HepG2 (cell line): ENCODE results near the gene SDC3. TPM values are rescaled to one million over a fixed set of nuclear protein-coding genes. Genes with fewer than 3 reads are reported as not detected.
A peak's percentile ranks its signal among the peaks of the same experiment; 100 is the strongest.

ENCODE experiments used
- ATAC-seq: fragments of 200-7000 bp; cut with Tn5 transposase; 3 replicates; pipeline ENCODE4 v1.9.1; 2020; ENCODE audit warnings: mild to moderate bottlenecking, moderate library complexity
- BruUV-seq: library from RNA; stranded (reverse); fragments of 400-500 nt; replicated peaks from 2 replicates; lab custom pipeline; 2021; lab: Mats Ljungman, UMichigan
- CTCF ChIA-PET: fragments of 300-600 bp; formaldehyde crosslinking; extraction: SDS; loops from one replicate; lab custom pipeline; 2021; ENCODE audit warnings: low total read pairs, inconsistent platforms, low intra/inter-chr PET ratio; lab: Yijun Ruan, JAX
- POLR2A ChIA-PET: fragments of 350-600 bp; sonication (Branson Sonifier 250); formaldehyde crosslinking; loops from one replicate; lab custom pipeline; 2020; ENCODE audit warnings: antibody characterized with exemption, inconsistent platforms; lab: Yijun Ruan, JAX
- DNase-seq: peaks from one replicate; pipeline ENCODE4 v3.0.0-alpha.2; 2015; ENCODE audit warnings: low spot score
- FAIRE-seq: peaks from 3 replicates; lab custom pipeline; 2011; peaks lifted over from hg19 to GRCh38; lab: Jason Lieb, UNC
- H2AFZ ChIP-seq: one replicate; pipeline ENCODE4 v1.6.1; 2011; ENCODE audit warnings: low read length, inconsistent platforms
- H3K27ac ChIP-seq: fragments of 300-600 bp; 3 replicates; pipeline ENCODE4 v1.8.0; 2011; ENCODE audit warnings: mixed run types, mild to moderate bottlenecking, mixed read lengths, low read length, inconsistent platforms; ENCODE audit not compliant: insufficient read depth; ENCODE audit errors: extremely low read length
- H3K27me3 ChIP-seq, 2 experiments: fragments of 200-600 bp in 1 of 2; 2 replicates in 1 of 2; 3 replicates in 1 of 2; pipeline versions ENCODE4 v1.6.0 to v1.8.0; 2011; ENCODE audit warnings: low read length in 2 of 2, mild to moderate bottlenecking in 2 of 2, moderate library complexity in 2 of 2, inconsistent platforms in 1 of 2; ENCODE audit not compliant: insufficient read depth in 2 of 2, control insufficient read depth in 1 of 2
- H3K36me3 ChIP-seq, 2 experiments: fragments of 200-600 bp in 1 of 2; replicated peaks in 1 of 2; 2 replicates in 1 of 2; 3 replicates in 1 of 2; pipeline versions ENCODE4 v1.5.1 to v1.8.0; 2011; ENCODE audit warnings: low read length in 2 of 2, inconsistent platforms in 1 of 2; ENCODE audit not compliant: insufficient read depth in 2 of 2, control insufficient read depth in 1 of 2
- H3K4me1 ChIP-seq: 2 replicates; pipeline ENCODE4 v1.5.1; 2012; ENCODE audit warnings: low read length, inconsistent platforms; ENCODE audit not compliant: insufficient read depth
- H3K4me2 ChIP-seq: 2 replicates; pipeline ENCODE4 v1.6.0; 2011; ENCODE audit warnings: low read depth, low read length, inconsistent platforms
- H3K4me3 ChIP-seq, 3 experiments: fragments of 200-600 bp in 1 of 3; sonication (generic), shearing (Covaris generic) in 1 of 3; replicated peaks in 1 of 3; 2 replicates each; pipeline ENCODE4 v1.5.1; 2011 to 2016; ENCODE audit warnings: low read length in 3 of 3, inconsistent platforms in 2 of 3, low read depth in 2 of 3, mild to moderate bottlenecking in 2 of 3, control low read depth in 1 of 3, mixed read lengths in 1 of 3; ENCODE audit not compliant: insufficient read depth in 1 of 3
- H3K79me2 ChIP-seq: one replicate; pipeline ENCODE4 v1.6.1; 2011; ENCODE audit warnings: low read length, inconsistent platforms; ENCODE audit not compliant: insufficient read depth
- H3K9ac ChIP-seq: 2 replicates; pipeline ENCODE4 v1.6.0; 2011; ENCODE audit warnings: mild to moderate bottlenecking, low read depth, low read length, inconsistent platforms; ENCODE audit not compliant: insufficient read depth
- H3K9me3 ChIP-seq: 2 replicates; pipeline ENCODE4 v1.5.1; 2012; ENCODE audit warnings: mild to moderate bottlenecking, low read length
- H4K20me1 ChIP-seq: 2 replicates; pipeline ENCODE4 v1.6.0; 2011; ENCODE audit warnings: inconsistent platforms, mild to moderate bottlenecking, low read length, moderate library complexity; ENCODE audit not compliant: insufficient read depth
- HNRNPLL ChIP-seq: fragments of 200-400 bp; formaldehyde crosslinking; IDR thresholded peaks from 2 replicates; pipeline ENCODE4 v1.6.1; 2017; ENCODE audit warnings: mild to moderate bottlenecking, low read depth, low read length; ENCODE audit not compliant: poor library complexity, severe bottlenecking
- HNRNPUL1 ChIP-seq: fragments of 200-400 bp; formaldehyde crosslinking; IDR thresholded peaks from 2 replicates; pipeline ENCODE4 v1.6.1; 2017; ENCODE audit warnings: low read depth, mild to moderate bottlenecking, low read length, moderate library complexity
- IRF9 ChIP-seq: sonication (generic); formaldehyde crosslinking; IDR thresholded peaks from 2 replicates; pipeline ENCODE4 v1.8.0; 2022; ENCODE audit warnings: missing genetic modification reagents, mild to moderate bottlenecking, borderline replicate concordance
- KLF6 ChIP-seq: IDR thresholded peaks from 2 replicates; pipeline ENCODE4 v1.8.0; 2016; ENCODE audit warnings: missing biosample characterization, missing genetic modification reagents
- NFRKB ChIP-seq: fragments of 450-650 bp; IDR thresholded peaks from 2 replicates; pipeline ENCODE4 v1.6.1; 2017
- SAP130 ChIP-seq: IDR thresholded peaks from 2 replicates; pipeline ENCODE4 v1.6.1; 2016; ENCODE audit warnings: low read depth
- SMYD3 ChIP-seq: sonication (generic); formaldehyde crosslinking; IDR thresholded peaks from 2 replicates; pipeline ENCODE4 v1.8.1; 2023; ENCODE audit warnings: mild to moderate bottlenecking, missing genetic modification reagents
- SYNCRIP ChIP-seq: fragments of 200-400 bp; formaldehyde crosslinking; IDR thresholded peaks from 2 replicates; pipeline ENCODE4 v1.6.1; 2018; ENCODE audit warnings: mild to moderate bottlenecking, low read depth, low read length; ENCODE audit not compliant: insufficient read depth
- THAP7 ChIP-seq: sonication (generic); formaldehyde crosslinking; IDR thresholded peaks from 2 replicates; pipeline ENCODE4 v1.8.1; 2023; ENCODE audit warnings: mild to moderate bottlenecking, missing genetic modification reagents
- THRA ChIP-seq: sonication (generic); formaldehyde crosslinking; IDR thresholded peaks from 2 replicates; pipeline ENCODE4 v1.4.0; 2020; ENCODE audit warnings: missing genetic modification reagents, borderline replicate concordance
- ZBTB8A ChIP-seq: sonication (generic); formaldehyde crosslinking; IDR thresholded peaks from 2 replicates; pipeline ENCODE4 v1.4.0; 2020; ENCODE audit warnings: mild to moderate bottlenecking, low read depth, missing genetic modification reagents, borderline replicate concordance
- ZNF256 ChIP-seq: sonication (generic); formaldehyde crosslinking; conservative IDR thresholded peaks from 2 replicates; pipeline ENCODE4 v1.4.0; 2020; ENCODE audit warnings: missing genetic modification reagents
- ZNF326 ChIP-seq: sonication (generic); formaldehyde crosslinking; IDR thresholded peaks from 2 replicates; pipeline ENCODE4 v1.4.0; 2020; ENCODE audit warnings: missing genetic modification reagents, borderline replicate concordance
- ZNF577 ChIP-seq: sonication (generic); formaldehyde crosslinking; IDR thresholded peaks from 2 replicates; pipeline ENCODE4 v1.4.0; 2020; ENCODE audit warnings: mild to moderate bottlenecking, low read depth, missing genetic modification reagents, borderline replicate concordance
- ZNF709 ChIP-seq: sonication (generic); formaldehyde crosslinking; IDR thresholded peaks from 2 replicates; pipeline ENCODE4 v1.5.0; 2020; ENCODE audit warnings: mild to moderate bottlenecking, missing genetic modification reagents
- ZNF746 ChIP-seq: sonication (generic); formaldehyde crosslinking; IDR thresholded peaks from 2 replicates; pipeline ENCODE4 v1.8.0; 2022; ENCODE audit warnings: mild to moderate bottlenecking, missing genetic modification reagents
- ZNF766 ChIP-seq: sonication (generic); formaldehyde crosslinking; IDR thresholded peaks from 2 replicates; pipeline ENCODE4 v1.5.0; 2020; ENCODE audit warnings: missing genetic modification reagents, borderline replicate concordance
- WGBS: methylation state at CpG from one replicate; pipeline ENCODE4 v1.1.6; 2017; ENCODE audit warnings: low lambda C conversion rate; 5-methylcytosine and 5-hydroxymethylcytosine counted together
- in situ Hi-C: cut with HindIII; loops from 2 replicates; pipeline ENCODE4 v1.10.0; 2017; ENCODE audit warnings: low pct_unique_long_range_greater_than_20kb; ENCODE audit not compliant: extremely low pct_ligation_motif_present
- intact Hi-C: fragments of 100-400 bp; cut with micrococcal nuclease; formaldehyde crosslinking; loops from one replicate; pipeline ENCODE4 v1.10.0; 2022; ENCODE audit not compliant: unreplicated experiment
- polyA plus RNA-seq, 8 experiments: library from polyadenylated mRNA; depleted of rRNA in 3 of 8; stranded (reverse) in 7 of 8; unstranded in 1 of 8; fragments of >200 nt; fragmentation: Illumina TruSeq in 4 of 8; extraction: Trizol in 4 of 8; gene quantifications; 2 replicates each; pipeline versions ENCODE4 v1.2.1 to v1.2.3, GENCODE V29; 2011 to 2016; ENCODE audit warnings: low read depth in 4 of 8, missing spikeins in 1 of 8, mixed read lengths in 1 of 8; ENCODE audit not compliant: insufficient read depth in 1 of 8
- total RNA-seq, 5 experiments: library from RNA; depleted of rRNA; stranded (reverse); fragments of >200 nt; fragmentation: Illumina TruSeq; extraction: Trizol; gene quantifications; 2 replicates each; pipeline ENCODE4 v1.2.3, GENCODE V29; 2016; ENCODE audit warnings: low read depth in 1 of 5
- TF ChIP-seq, protein P1 (sequence below): sonication (generic); formaldehyde crosslinking; IDR thresholded peaks from 2 replicates; pipeline ENCODE4 v1.8.1; 2022; ENCODE audit warnings: mild to moderate bottlenecking, missing genetic modification reagents
- TF ChIP-seq, protein P2 (sequence below): sonication (generic); formaldehyde crosslinking; IDR thresholded peaks from 2 replicates; pipeline ENCODE4 v1.8.1; 2023; ENCODE audit warnings: mild to moderate bottlenecking, moderate library complexity, missing genetic modification reagents

The SDC3 gene
- total and polyA plus RNA-seq, 2 of the 13 experiments (the other 11 are each of a cell fraction or from before 2014, with no cell fraction given) = 0.49 to 0.84 TPM

- no peak overlapping the region for H3K27ac ChIP-seq
- CTCF ChIA-PET = no interaction called here
- H3K4me3 ChIP-seq = no peak overlapping the region
- FAIRE-seq = no peak
- H3K36me3 ChIP-seq = no peaks in the 10 kb centered on the region
- no peaks in the 10 kb centered on the region for H3K9me3 ChIP-seq
- no peak overlapping the region for H2AFZ ChIP-seq
- peak overlapping the region; percentile 32 for H3K4me2 ChIP-seq
- no peak for DNase-seq
- in situ Hi-C loops (no loop called here), intact Hi-C loops (no loop called here)
- peaks cover 0 to 18% of the 10 kb centered on the region in 2 experiments; a peak in 1 of 5 replicates for H3K27me3 ChIP-seq
- no peaks in the 10 kb centered on the region for H3K79me2 ChIP-seq
- no TSS peak for BruUV-seq
- 32% methylated on average over 6 of the region's 10 CpGs for WGBS
- POLR2A ChIA-PET = no interaction called here
- H3K4me1 ChIP-seq = peaks cover 31% of the 10 kb centered on the region
- no peak overlapping the region for H3K9ac ChIP-seq
- TF ChIP-seq ZBTB8A (CRISPR knock-in tag) (no peak), NFRKB (no peak), ZNF746 (no peak), THAP7 (CRISPR knock-in tag) (no peak), ZNF256 (no peak), ZNF326 (CRISPR knock-in tag) (no peak), SYNCRIP (no peak), SAP130 (CRISPR knock-in tag) (no peak), ZNF709 (CRISPR knock-in tag) (no peak), ZNF577 (CRISPR knock-in tag) (no peak), SMYD3 (CRISPR knock-in tag) (no peak), IRF9 (CRISPR knock-in tag) (no peak), HNRNPUL1 (no peak), THRA (CRISPR knock-in tag) (no peak), HNRNPLL (no peak), KLF6 (CRISPR knock-in tag) (no peak), ZNF766 (no peak)
- TF ChIP-seq, protein P1, sequence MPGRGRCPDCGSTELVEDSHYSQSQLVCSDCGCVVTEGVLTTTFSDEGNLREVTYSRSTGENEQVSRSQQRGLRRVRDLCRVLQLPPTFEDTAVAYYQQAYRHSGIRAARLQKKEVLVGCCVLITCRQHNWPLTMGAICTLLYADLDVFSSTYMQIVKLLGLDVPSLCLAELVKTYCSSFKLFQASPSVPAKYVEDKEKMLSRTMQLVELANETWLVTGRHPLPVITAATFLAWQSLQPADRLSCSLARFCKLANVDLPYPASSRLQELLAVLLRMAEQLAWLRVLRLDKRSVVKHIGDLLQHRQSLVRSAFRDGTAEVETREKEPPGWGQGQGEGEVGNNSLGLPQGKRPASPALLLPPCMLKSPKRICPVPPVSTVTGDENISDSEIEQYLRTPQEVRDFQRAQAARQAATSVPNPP (CRISPR knock-in tag) = no peak
- TF ChIP-seq, protein P2, sequence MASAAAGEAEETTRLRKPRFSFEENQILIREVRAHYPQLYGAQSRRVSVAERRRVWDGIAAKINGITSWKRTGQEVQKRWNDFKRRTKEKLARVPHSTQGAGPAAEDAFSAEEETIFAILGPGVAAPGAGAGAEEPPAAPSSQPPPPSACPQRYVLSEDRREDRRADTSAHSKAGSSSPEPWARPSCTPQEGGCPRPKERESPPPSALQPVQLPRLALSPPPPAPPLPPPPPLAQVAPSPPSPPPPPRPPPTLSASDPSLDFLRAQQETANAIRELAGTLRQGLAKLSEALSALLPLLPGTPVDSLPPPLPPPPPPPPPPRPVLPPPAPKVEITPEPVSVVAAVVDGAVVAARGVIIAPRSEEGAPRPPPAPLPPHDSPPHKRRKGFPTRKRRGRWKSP (CRISPR knock-in tag) = no peak
- H4K20me1 ChIP-seq = no peaks in the 10 kb centered on the region
- ATAC-seq = no peak
Measured at GRCh38 chr1:30845237-30845903, 63.2 kb downstream of the SDC3 start.
